Neural cell (in vitro differentiated cells): Measurements from ENCODE around the gene ARL15. TPM values are rescaled to one million over a fixed set of nuclear protein-coding genes. Genes with fewer than 3 reads are reported as not detected.

Experiments
- H2AFZ ChIP-seq: fragments of 200-600, 300-800 bp; sonication (generic), shearing (Covaris generic); 2 replicates; pipeline ENCODE4 v1.6.0; 2014; ENCODE audit warnings: low read depth, mild to moderate bottlenecking, antibody characterized with exemption, low read length, moderate library complexity
- H3F3A ChIP-seq: fragments of 200-600 bp; shearing (Covaris generic); 2 replicates; pipeline ENCODE4 v1.6.1; 2016; ENCODE audit warnings: mild to moderate bottlenecking, moderate library complexity, mixed read lengths, antibody characterized with exemption, low read length; ENCODE audit not compliant: insufficient read depth, poor library complexity, severe bottlenecking
- H3K27ac ChIP-seq: fragments of 200-600, 300-800 bp; sonication (generic), shearing (Covaris generic); 2 replicates; pipeline ENCODE4 v1.5.1; 2014; ENCODE audit warnings: mild to moderate bottlenecking, low read length, moderate library complexity
- H3K27me3 ChIP-seq: fragments of 300-800, 200-600 bp; sonication (generic), shearing (Covaris generic); 2 replicates; pipeline ENCODE4 v1.6.0; 2014; ENCODE audit warnings: mild to moderate bottlenecking, low read depth, low read length, moderate library complexity; ENCODE audit not compliant: insufficient read depth
- H3K36me3 ChIP-seq: fragments of 300-800, 200-600 bp; sonication (generic), shearing (Covaris generic); 2 replicates; pipeline ENCODE4 v1.5.1; 2014; ENCODE audit warnings: mild to moderate bottlenecking, antibody characterized with exemption, low read length, moderate library complexity; ENCODE audit not compliant: insufficient read depth
- H3K4me2 ChIP-seq: fragments of 300-800, 200-600 bp; sonication (generic), shearing (Covaris generic); 2 replicates; pipeline ENCODE4 v1.6.0; 2014; ENCODE audit warnings: mild to moderate bottlenecking, low read length
- H3K4me3 ChIP-seq: fragments of 300-800, 200-600 bp; sonication (generic), shearing (Covaris generic); 2 replicates; pipeline ENCODE4 v1.5.1; 2014; ENCODE audit warnings: mild to moderate bottlenecking, low read length, moderate library complexity
- H3K79me2 ChIP-seq: fragments of 200-600 bp; shearing (Covaris generic); replicated peaks from 2 replicates; pipeline ENCODE4 v1.6.0; 2014; ENCODE audit warnings: mild to moderate bottlenecking, low read length, moderate library complexity; ENCODE audit not compliant: insufficient read depth
- H3K9ac ChIP-seq: fragments of 300-800, 200-600 bp; sonication (generic), shearing (Covaris generic); 2 replicates; pipeline ENCODE4 v1.6.1; 2016; ENCODE audit warnings: mild to moderate bottlenecking, low read length, mixed read lengths
- H3K9me2 ChIP-seq: fragments of 200-600 bp; shearing (Covaris generic); 2 replicates; pipeline ENCODE4 v1.6.1; 2016; ENCODE audit warnings: mild to moderate bottlenecking, low read length, mixed read lengths; ENCODE audit not compliant: insufficient read depth
- H3K9me3 ChIP-seq: fragments of 200-600, 300-800 bp; sonication (generic), shearing (Covaris generic); 2 replicates; pipeline ENCODE4 v1.6.1; 2016; ENCODE audit warnings: mild to moderate bottlenecking, mixed run types, low read length, moderate library complexity, mixed read lengths
- H4K20me1 ChIP-seq: fragments of 200-600 bp; shearing (Covaris generic); 2 replicates; pipeline ENCODE4 v1.6.1; 2016; ENCODE audit warnings: mild to moderate bottlenecking, mixed run types; ENCODE audit not compliant: insufficient read depth
- EP300 ChIP-seq: fragments of 450-650 bp; conservative IDR thresholded peaks from 2 replicates; pipeline ENCODE4 v1.6.1; 2014; ENCODE audit warnings: antibody characterized with exemption, mild to moderate bottlenecking, moderate library complexity; ENCODE audit not compliant: poor library complexity, severe bottlenecking
- EZH2 ChIP-seq: fragments of 200-600, 300-800 bp; shearing (Covaris generic), sonication (generic); IDR thresholded peaks from 2 replicates; pipeline ENCODE4 v1.6.1; 2014; ENCODE audit warnings: antibody characterized with exemption, low read length, borderline replicate concordance, mild to moderate bottlenecking; ENCODE audit not compliant: insufficient read depth, poor library complexity, severe bottlenecking
- MXI1 ChIP-seq: fragments of 450-650 bp; conservative IDR thresholded peaks from 2 replicates; pipeline ENCODE4 v1.6.1; 2014; ENCODE audit warnings: antibody characterized with exemption, mild to moderate bottlenecking; ENCODE audit not compliant: poor library complexity, severe bottlenecking
- POLR2AphosphoS5 ChIP-seq: IDR thresholded peaks from 2 replicates; pipeline ENCODE4 v1.6.1; 2012
- RAD21 ChIP-seq: fragments of 450-650 bp; conservative IDR thresholded peaks from 2 replicates; pipeline ENCODE4 v1.6.1; 2014; ENCODE audit warnings: antibody characterized with exemption, mild to moderate bottlenecking, moderate library complexity
- SMC3 ChIP-seq: fragments of 450-650 bp; conservative IDR thresholded peaks from 2 replicates; pipeline ENCODE4 v1.6.1; 2014; ENCODE audit warnings: antibody characterized with exemption, mild to moderate bottlenecking, moderate library complexity; ENCODE audit not compliant: poor library complexity
- TAF1 ChIP-seq: IDR thresholded peaks from 2 replicates; pipeline ENCODE4 v1.6.1; 2012; ENCODE audit warnings: low read depth
- polyA plus RNA-seq: library from polyadenylated mRNA; depleted of rRNA; stranded (reverse); fragments of >200 nt; gene quantifications from 2 replicates; pipeline ENCODE4 v1.2.3, GENCODE V29; 2014
- TF ChIP-seq, protein P1 (sequence below): IDR thresholded peaks from 2 replicates; pipeline ENCODE4 v1.6.1; 2012; ENCODE audit warnings: borderline replicate concordance
- TF ChIP-seq, protein P2 (sequence below): fragments of 450-650 bp; IDR thresholded peaks from 2 replicates; pipeline ENCODE4 v1.5.1; 2014; ENCODE audit warnings: antibody characterized with exemption, mild to moderate bottlenecking, moderate library complexity; ENCODE audit not compliant: poor library complexity, severe bottlenecking

Gene ARL15
- polyA plus RNA-seq, 1 donor from 2014 or later = 51.9 TPM

DNA sequence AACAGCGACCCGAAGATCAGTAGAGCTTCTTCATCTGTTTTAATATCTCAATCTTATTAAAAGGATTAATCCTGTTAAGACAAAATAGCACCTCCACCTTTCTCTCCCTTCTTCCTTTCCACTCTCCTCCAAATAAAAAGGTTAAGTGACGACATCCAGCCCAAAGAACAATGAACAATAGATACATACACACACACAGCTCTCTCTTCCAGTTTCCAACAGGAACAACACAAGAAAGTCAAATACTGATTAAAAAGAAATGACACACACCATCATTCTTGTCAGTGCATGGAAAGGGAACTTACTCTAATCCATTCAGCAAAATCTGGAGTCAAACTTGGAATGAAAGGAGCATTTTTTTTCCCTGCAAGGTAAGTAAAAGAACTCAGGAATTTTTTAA is 2.8 kb downstream of the ARL15 start:
- Histone ChIP-seq H3K36me3 (no peaks in the 10 kb centered on the region), H3K27ac (no peak overlapping the region), H3K27me3 (peaks cover 13% of the 10 kb centered on the region), H3K9me2 (no peaks in the 10 kb centered on the region), H3F3A (no peaks in the 10 kb centered on the region), H2AFZ (no peak overlapping the region), H3K79me2 (peaks cover 23% of the 10 kb centered on the region), H3K9ac (no peak overlapping the region), H3K4me2 (peak overlapping the region; percentile 17), H4K20me1 (no peaks in the 10 kb centered on the region), H3K4me3 (peak overlapping the region; percentile 76), H3K9me3 (no peaks in the 10 kb centered on the region)
- TF ChIP-seq, protein P1, sequence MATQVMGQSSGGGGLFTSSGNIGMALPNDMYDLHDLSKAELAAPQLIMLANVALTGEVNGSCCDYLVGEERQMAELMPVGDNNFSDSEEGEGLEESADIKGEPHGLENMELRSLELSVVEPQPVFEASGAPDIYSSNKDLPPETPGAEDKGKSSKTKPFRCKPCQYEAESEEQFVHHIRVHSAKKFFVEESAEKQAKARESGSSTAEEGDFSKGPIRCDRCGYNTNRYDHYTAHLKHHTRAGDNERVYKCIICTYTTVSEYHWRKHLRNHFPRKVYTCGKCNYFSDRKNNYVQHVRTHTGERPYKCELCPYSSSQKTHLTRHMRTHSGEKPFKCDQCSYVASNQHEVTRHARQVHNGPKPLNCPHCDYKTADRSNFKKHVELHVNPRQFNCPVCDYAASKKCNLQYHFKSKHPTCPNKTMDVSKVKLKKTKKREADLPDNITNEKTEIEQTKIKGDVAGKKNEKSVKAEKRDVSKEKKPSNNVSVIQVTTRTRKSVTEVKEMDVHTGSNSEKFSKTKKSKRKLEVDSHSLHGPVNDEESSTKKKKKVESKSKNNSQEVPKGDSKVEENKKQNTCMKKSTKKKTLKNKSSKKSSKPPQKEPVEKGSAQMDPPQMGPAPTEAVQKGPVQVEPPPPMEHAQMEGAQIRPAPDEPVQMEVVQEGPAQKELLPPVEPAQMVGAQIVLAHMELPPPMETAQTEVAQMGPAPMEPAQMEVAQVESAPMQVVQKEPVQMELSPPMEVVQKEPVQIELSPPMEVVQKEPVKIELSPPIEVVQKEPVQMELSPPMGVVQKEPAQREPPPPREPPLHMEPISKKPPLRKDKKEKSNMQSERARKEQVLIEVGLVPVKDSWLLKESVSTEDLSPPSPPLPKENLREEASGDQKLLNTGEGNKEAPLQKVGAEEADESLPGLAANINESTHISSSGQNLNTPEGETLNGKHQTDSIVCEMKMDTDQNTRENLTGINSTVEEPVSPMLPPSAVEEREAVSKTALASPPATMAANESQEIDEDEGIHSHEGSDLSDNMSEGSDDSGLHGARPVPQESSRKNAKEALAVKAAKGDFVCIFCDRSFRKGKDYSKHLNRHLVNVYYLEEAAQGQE = no peak
- TF ChIP-seq EP300 = no peak
- TF ChIP-seq EZH2 = no peak
- no peak for TF ChIP-seq POLR2AphosphoS5
- no peak for TF ChIP-seq RAD21
- TF ChIP-seq MXI1 = no peak
- no peak for TF ChIP-seq TAF1
- no peak for TF ChIP-seq SMC3
- TF ChIP-seq, protein P2, sequence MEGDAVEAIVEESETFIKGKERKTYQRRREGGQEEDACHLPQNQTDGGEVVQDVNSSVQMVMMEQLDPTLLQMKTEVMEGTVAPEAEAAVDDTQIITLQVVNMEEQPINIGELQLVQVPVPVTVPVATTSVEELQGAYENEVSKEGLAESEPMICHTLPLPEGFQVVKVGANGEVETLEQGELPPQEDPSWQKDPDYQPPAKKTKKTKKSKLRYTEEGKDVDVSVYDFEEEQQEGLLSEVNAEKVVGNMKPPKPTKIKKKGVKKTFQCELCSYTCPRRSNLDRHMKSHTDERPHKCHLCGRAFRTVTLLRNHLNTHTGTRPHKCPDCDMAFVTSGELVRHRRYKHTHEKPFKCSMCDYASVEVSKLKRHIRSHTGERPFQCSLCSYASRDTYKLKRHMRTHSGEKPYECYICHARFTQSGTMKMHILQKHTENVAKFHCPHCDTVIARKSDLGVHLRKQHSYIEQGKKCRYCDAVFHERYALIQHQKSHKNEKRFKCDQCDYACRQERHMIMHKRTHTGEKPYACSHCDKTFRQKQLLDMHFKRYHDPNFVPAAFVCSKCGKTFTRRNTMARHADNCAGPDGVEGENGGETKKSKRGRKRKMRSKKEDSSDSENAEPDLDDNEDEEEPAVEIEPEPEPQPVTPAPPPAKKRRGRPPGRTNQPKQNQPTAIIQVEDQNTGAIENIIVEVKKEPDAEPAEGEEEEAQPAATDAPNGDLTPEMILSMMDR = no peak

DNA sequence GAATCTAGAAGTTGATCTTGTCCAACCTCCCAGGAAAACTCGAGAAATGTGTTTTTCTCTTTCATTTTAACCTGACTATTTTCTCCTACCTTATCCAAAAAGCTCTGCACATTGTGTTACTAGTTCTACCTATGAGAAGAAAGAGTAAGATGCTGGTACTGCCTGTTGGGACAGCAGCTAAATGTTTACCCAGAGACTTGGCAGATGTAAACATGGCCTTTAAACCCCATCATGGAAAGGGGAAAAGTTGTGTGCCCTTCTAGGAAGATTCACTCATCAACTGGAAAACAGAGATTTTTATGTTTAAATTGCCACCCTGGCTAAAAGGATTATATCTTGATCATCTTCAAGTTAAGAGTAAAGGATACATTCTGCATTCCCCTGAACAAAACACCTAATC is 3.5 kb downstream of the ARL15 start:
- Histone ChIP-seq H3K27me3 (peaks cover 10% of the 10 kb centered on the region), H3F3A (no peaks in the 10 kb centered on the region), H3K36me3 (no peaks in the 10 kb centered on the region), H2AFZ (no peak overlapping the region), H3K9ac (no peak overlapping the region), H3K9me3 (no peaks in the 10 kb centered on the region), H4K20me1 (no peaks in the 10 kb centered on the region), H3K27ac (no peak overlapping the region), H3K9me2 (no peaks in the 10 kb centered on the region), H3K4me3 (no peak overlapping the region), H3K79me2 (peaks cover 23% of the 10 kb centered on the region), H3K4me2 (no peak overlapping the region)
- no peak for TF ChIP-seq RAD21
- no peak for TF ChIP-seq MXI1
- TF ChIP-seq TAF1 = no peak
- no peak for TF ChIP-seq SMC3
- TF ChIP-seq POLR2AphosphoS5 = no peak
- TF ChIP-seq, protein P1 = no peak
- TF ChIP-seq EP300 = no peak
- TF ChIP-seq, protein P2 = no peak
- TF ChIP-seq EZH2 = no peak
